HepG2 (cell line): ENCODE measurements around the gene SIGLEC10. TPM values are rescaled to one million over a fixed set of nuclear protein-coding genes. Genes with fewer than 3 reads are reported as not detected.

Experiments
- ARHGAP35 ChIP-seq: sonication (generic); formaldehyde crosslinking; IDR thresholded peaks from 2 replicates; pipeline ENCODE4 v1.9.0; 2022; ENCODE audit warnings: mild to moderate bottlenecking, inconsistent platforms, moderate library complexity, missing genetic modification reagents, borderline replicate concordance
- EED ChIP-seq: sonication (generic); formaldehyde crosslinking; IDR thresholded peaks from 2 replicates; pipeline ENCODE4 v1.5.0; 2020; ENCODE audit warnings: mild to moderate bottlenecking, missing genetic modification reagents
- FOXA1 ChIP-seq, 2 experiments: fragments of 450-650 bp in 1 of 2; sonication (generic) in 1 of 2; formaldehyde crosslinking in 1 of 2; IDR thresholded peaks; 2 replicates each; pipeline versions ENCODE4 v1.4.0 to v1.6.1; 2016 to 2020; ENCODE audit warnings: missing genetic modification reagents in 1 of 2
- JDP2 ChIP-seq: sonication (generic); formaldehyde crosslinking; IDR thresholded peaks from 2 replicates; pipeline ENCODE4 v1.8.1; 2022; ENCODE audit warnings: missing genetic modification reagents, borderline replicate concordance
- KDM2A ChIP-seq: sonication (generic); formaldehyde crosslinking; IDR thresholded peaks from 2 replicates; pipeline ENCODE4 v1.4.0; 2020; ENCODE audit warnings: low read depth, missing genetic modification reagents, borderline replicate concordance
- KMT2B ChIP-seq: IDR thresholded peaks from 2 replicates; pipeline ENCODE4 v1.6.1; 2016; ENCODE audit warnings: missing genetic modification reagents, missing compliant biosample characterization
- MATR3 ChIP-seq: sonication (generic); formaldehyde crosslinking; IDR thresholded peaks from 2 replicates; pipeline ENCODE4 v1.4.0; 2020; ENCODE audit warnings: missing genetic modification reagents
- MTA3 ChIP-seq: sonication (generic); formaldehyde crosslinking; IDR thresholded peaks from 2 replicates; pipeline ENCODE4 v1.4.0; 2020; ENCODE audit warnings: missing genetic modification reagents
- NFIB ChIP-seq: sonication (generic); formaldehyde crosslinking; IDR thresholded peaks from 2 replicates; pipeline ENCODE4 v1.9.0; 2021; ENCODE audit warnings: missing genetic modification reagents, mild to moderate bottlenecking, borderline replicate concordance
- NFYC ChIP-seq: IDR thresholded peaks from 2 replicates; pipeline ENCODE4 v1.6.1; 2016; ENCODE audit warnings: missing genetic modification reagents, missing compliant biosample characterization
- POLR2A ChIP-seq, 2 experiments: IDR thresholded peaks; 2 replicates each; pipeline ENCODE4 v1.6.1; 2011; ENCODE audit warnings: low read depth in 2 of 2, low read length in 2 of 2, mild to moderate bottlenecking in 1 of 2, moderate library complexity in 1 of 2; ENCODE audit not compliant: insufficient read depth in 1 of 2
- SPEN ChIP-seq: sonication (generic); formaldehyde crosslinking; IDR thresholded peaks from 2 replicates; pipeline ENCODE4 v1.5.1; 2020; ENCODE audit warnings: low read depth, mild to moderate bottlenecking, missing genetic modification reagents
- TEAD2 ChIP-seq: sonication (generic); formaldehyde crosslinking; IDR thresholded peaks from 2 replicates; pipeline ENCODE4 v1.9.0; 2021; ENCODE audit warnings: missing genetic modification reagents
- ZBTB20 ChIP-seq: sonication (generic); formaldehyde crosslinking; IDR thresholded peaks from 2 replicates; pipeline ENCODE4 v1.8.1; 2023; ENCODE audit warnings: missing genetic modification reagents, low read depth, mild to moderate bottlenecking, borderline replicate concordance
- ZFP82 ChIP-seq: sonication (generic); formaldehyde crosslinking; IDR thresholded peaks from 2 replicates; pipeline ENCODE4 v1.5.1; 2020; ENCODE audit warnings: mild to moderate bottlenecking, missing genetic modification reagents, borderline replicate concordance
- ZNF292 ChIP-seq: sonication (generic); formaldehyde crosslinking; IDR thresholded peaks from 2 replicates; pipeline ENCODE4 v1.8.1; 2022; ENCODE audit warnings: mild to moderate bottlenecking, low read depth, missing genetic modification reagents, borderline replicate concordance
- ZNF326 ChIP-seq: sonication (generic); formaldehyde crosslinking; IDR thresholded peaks from 2 replicates; pipeline ENCODE4 v1.4.0; 2020; ENCODE audit warnings: missing genetic modification reagents, borderline replicate concordance
- ZNF543 ChIP-seq: sonication (generic); formaldehyde crosslinking; IDR thresholded peaks from 2 replicates; pipeline ENCODE4 v1.4.0; 2020; ENCODE audit warnings: mild to moderate bottlenecking, missing genetic modification reagents
- ZNF572 ChIP-seq: sonication (generic); formaldehyde crosslinking; IDR thresholded peaks from 2 replicates; pipeline ENCODE4 v1.5.1; 2020; ENCODE audit warnings: mild to moderate bottlenecking, missing genetic modification reagents
- ZNF615 ChIP-seq: sonication (generic); formaldehyde crosslinking; IDR thresholded peaks from 2 replicates; pipeline ENCODE4 v1.5.0; 2020; ENCODE audit warnings: mild to moderate bottlenecking, missing genetic modification reagents, borderline replicate concordance
- ZNF691 ChIP-seq: sonication (generic); formaldehyde crosslinking; IDR thresholded peaks from 2 replicates; pipeline ENCODE4 v1.4.0; 2020; ENCODE audit warnings: missing genetic modification reagents, low read depth, mild to moderate bottlenecking, borderline replicate concordance
- ZNF768 ChIP-seq: sonication (generic); formaldehyde crosslinking; IDR thresholded peaks from 2 replicates; pipeline ENCODE4 v1.4.0; 2020; ENCODE audit warnings: missing genetic modification reagents
- ZNF775 ChIP-seq: sonication (generic); formaldehyde crosslinking; IDR thresholded peaks from 2 replicates; pipeline ENCODE4 v1.4.0; 2020; ENCODE audit warnings: missing genetic modification reagents, mild to moderate bottlenecking, moderate library complexity, borderline replicate concordance
- ZNF839 ChIP-seq: sonication (generic); formaldehyde crosslinking; IDR thresholded peaks from 2 replicates; pipeline ENCODE4 v1.4.0; 2020; ENCODE audit warnings: missing genetic modification reagents, mild to moderate bottlenecking, borderline replicate concordance
- ZNF879 ChIP-seq: sonication (generic); formaldehyde crosslinking; IDR thresholded peaks from 2 replicates; pipeline ENCODE4 v1.8.1; 2023; ENCODE audit warnings: missing genetic modification reagents
- polyA plus RNA-seq, 8 experiments: library from polyadenylated mRNA; depleted of rRNA in 3 of 8; stranded (reverse) in 7 of 8; unstranded in 1 of 8; fragments of >200 nt; fragmentation: Illumina TruSeq in 4 of 8; extraction: Trizol in 4 of 8; gene quantifications; 2 replicates each; pipeline versions ENCODE4 v1.2.1 to v1.2.3, GENCODE V29; 2011 to 2016; ENCODE audit warnings: low read depth in 4 of 8, missing spikeins in 1 of 8, mixed read lengths in 1 of 8; ENCODE audit not compliant: insufficient read depth in 1 of 8
- total RNA-seq, 5 experiments: library from RNA; depleted of rRNA; stranded (reverse); fragments of >200 nt; fragmentation: Illumina TruSeq; extraction: Trizol; gene quantifications; 2 replicates each; pipeline ENCODE4 v1.2.3, GENCODE V29; 2016; ENCODE audit warnings: low read depth in 1 of 5
- TF ChIP-seq, protein P1 (sequence below): sonication (generic); formaldehyde crosslinking; IDR thresholded peaks from 2 replicates; pipeline ENCODE4 v1.5.0; 2020; ENCODE audit warnings: mild to moderate bottlenecking, missing genetic modification reagents, moderate library complexity

The SIGLEC10 gene
- total and polyA plus RNA-seq, 2 of the 13 experiments (the other 11 are each of a cell fraction or from before 2014, with no cell fraction given): not detected

GRCh38 chr19:51367565-51368365, 49.7 kb downstream of the SIGLEC10 start (continued):
- TF ChIP-seq NFYC (CRISPR knock-in tag) (peak; percentile 36; the same call in 1 of the 2 replicates), SPEN (CRISPR knock-in tag) (peak; percentile 43; the same call in 1 of the 2 replicates), FOXA1 (IDR thresholded peaks at IDR 0.05) (no peak), FOXA1 (CRISPR knock-in tag; IDR thresholded peaks at IDR 0.05) (peak; percentile 19; the same call in 1 of the 2 replicates), EED (CRISPR knock-in tag) (no peak), ZBTB20 (CRISPR knock-in tag) (peak; percentile 28; the same call in 1 of the 2 replicates), ZNF292 (peak; percentile 39; the same call in 1 of the 2 replicates), ZNF543 (peak; percentile 54; the same call in 1 of the 2 replicates), KMT2B (CRISPR knock-in tag) (peak; percentile 67; the same call in 1 of the 2 replicates), MTA3 (CRISPR knock-in tag) (no peak), ZNF326 (no peak), ZNF615 (CRISPR knock-in tag) (no peak), ARHGAP35 (peak; percentile 97), ZFP82 (CRISPR knock-in tag) (no peak), POLR2A (IDR thresholded peaks at IDR 0.05; ENCODE audit: insufficient read depth in 1 of 2, low read depth in 2 of 2, low read length in 2 of 2) (peak in 1 of 2 experiments; percentile 82), NFIB (CRISPR knock-in tag) (no peak), ZNF879 (CRISPR knock-in tag) (no peak), ZNF839 (CRISPR knock-in tag) (no peak), ZNF775 (CRISPR knock-in tag) (peak; percentile 59; the same call in 1 of the 2 replicates), ZNF572 (CRISPR knock-in tag) (peak; percentile 73; the same call in 1 of the 2 replicates), KDM2A (peak; percentile 91), MATR3 (CRISPR knock-in tag) (no peak), ZNF691 (no peak), TEAD2 (CRISPR knock-in tag) (no peak; the same call in 1 of the 2 replicates), ZNF768 (CRISPR knock-in tag) (peak; percentile 70), JDP2 (no peak)
- TF ChIP-seq, protein P1, sequence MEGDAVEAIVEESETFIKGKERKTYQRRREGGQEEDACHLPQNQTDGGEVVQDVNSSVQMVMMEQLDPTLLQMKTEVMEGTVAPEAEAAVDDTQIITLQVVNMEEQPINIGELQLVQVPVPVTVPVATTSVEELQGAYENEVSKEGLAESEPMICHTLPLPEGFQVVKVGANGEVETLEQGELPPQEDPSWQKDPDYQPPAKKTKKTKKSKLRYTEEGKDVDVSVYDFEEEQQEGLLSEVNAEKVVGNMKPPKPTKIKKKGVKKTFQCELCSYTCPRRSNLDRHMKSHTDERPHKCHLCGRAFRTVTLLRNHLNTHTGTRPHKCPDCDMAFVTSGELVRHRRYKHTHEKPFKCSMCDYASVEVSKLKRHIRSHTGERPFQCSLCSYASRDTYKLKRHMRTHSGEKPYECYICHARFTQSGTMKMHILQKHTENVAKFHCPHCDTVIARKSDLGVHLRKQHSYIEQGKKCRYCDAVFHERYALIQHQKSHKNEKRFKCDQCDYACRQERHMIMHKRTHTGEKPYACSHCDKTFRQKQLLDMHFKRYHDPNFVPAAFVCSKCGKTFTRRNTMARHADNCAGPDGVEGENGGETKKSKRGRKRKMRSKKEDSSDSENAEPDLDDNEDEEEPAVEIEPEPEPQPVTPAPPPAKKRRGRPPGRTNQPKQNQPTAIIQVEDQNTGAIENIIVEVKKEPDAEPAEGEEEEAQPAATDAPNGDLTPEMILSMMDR (CRISPR knock-in tag): no peak; the same call in 1 of the 2 replicates
